GM18505 (cell line): Measurements from ENCODE around the gene HIVEP3.

Source experiments
- ATAC-seq: cut with Tn5 transposase; IDR thresholded peaks from one replicate; pipeline ENCODE4 v1.9.1; 2021; ENCODE audit not compliant: unreplicated experiment
- POLR2A ChIP-seq: IDR thresholded peaks from 4 replicates; pipeline ENCODE4 v1.6.1; 2011; ENCODE audit warnings: borderline replicate concordance; ENCODE audit not compliant: insufficient read depth, insufficient read length; ENCODE audit errors: extremely low read depth

The HIVEP3 gene

GRCh38 chr1:41542196-41542930 is 376.4 kb downstream of the HIVEP3 start:
- no peak for TF ChIP-seq POLR2A
- ATAC-seq: no peak

- no peak for TF ChIP-seq POLR2A
Measured at GRCh38 chr1:41541592-41541952, 377.1 kb downstream of the HIVEP3 start.

GRCh38 chr1:41540886-41541591 is 377.7 kb downstream of the HIVEP3 start:
- TF ChIP-seq POLR2A: no peak
- no peak for ATAC-seq

More at GRCh38 chr1:41541592-41541952, 377.1 kb downstream of the HIVEP3 start:
- no peak for ATAC-seq

GRCh38 chr1:41539999-41540398 is 378.7 kb downstream of the HIVEP3 start:
- ATAC-seq: no peak
- TF ChIP-seq POLR2A: no peak

- ATAC-seq: no peak
- TF ChIP-seq POLR2A: no peak
Measured at GRCh38 chr1:41539418-41539805, 379.3 kb downstream of the HIVEP3 start.

- no peak for ATAC-seq
- TF ChIP-seq POLR2A: no peak
Measured at GRCh38 chr1:41538741-41539417, 379.8 kb downstream of the HIVEP3 start.

GRCh38 chr1:41537788-41538351 is 380.9 kb downstream of the HIVEP3 start:
- no peak for ATAC-seq
- TF ChIP-seq POLR2A: no peak

- no peak for TF ChIP-seq POLR2A
- ATAC-seq: no peak
Measured at GRCh38 chr1:41537251-41537650, 381.5 kb downstream of the HIVEP3 start.

GRCh38 chr1:41536361-41536802 is 382.3 kb downstream of the HIVEP3 start:
- no peak for ATAC-seq

GRCh38 chr1:41535716-41536115 is 383.0 kb downstream of the HIVEP3 start:
- no peak for TF ChIP-seq POLR2A
- ATAC-seq: no peak

More at GRCh38 chr1:41536361-41536802, 382.3 kb downstream of the HIVEP3 start:
- TF ChIP-seq POLR2A: no peak

- TF ChIP-seq POLR2A: no peak
- no peak for ATAC-seq
Measured at GRCh38 chr1:41535276-41535675, 383.4 kb downstream of the HIVEP3 start.

- no peak for ATAC-seq
- no peak for TF ChIP-seq POLR2A
Measured at GRCh38 chr1:41534181-41535076, 384.3 kb downstream of the HIVEP3 start.
